ENCODE data around the gene LRRC14B. TPM values are rescaled to one million over a fixed set of nuclear protein-coding genes. Genes with fewer than 3 reads are reported as not detected.

LRRC14B gene
- total and polyA plus RNA-seq, 2 experiments from 2014 or later, result not detected

DNA sequence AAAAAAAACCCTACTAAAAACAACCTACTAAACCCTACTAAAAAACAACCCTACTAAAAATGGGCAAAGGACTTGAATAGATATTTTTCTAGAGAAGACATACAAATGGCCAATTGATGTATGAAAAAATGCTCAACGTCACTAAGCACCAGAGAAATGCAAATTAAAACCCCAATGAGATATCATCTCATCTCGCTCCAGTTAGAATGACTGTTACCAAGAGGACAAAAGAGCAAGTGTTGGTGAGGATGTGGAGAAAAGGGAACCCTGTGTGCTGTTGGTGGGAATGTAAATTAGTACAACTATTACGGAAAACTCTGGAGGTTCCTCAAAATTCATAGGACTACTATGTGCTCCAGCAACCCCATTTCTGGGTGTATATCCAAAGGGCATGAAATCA, 37.6 kb downstream of the LRRC14B start (continued):
- TF ChIP-seq, protein P1, sequence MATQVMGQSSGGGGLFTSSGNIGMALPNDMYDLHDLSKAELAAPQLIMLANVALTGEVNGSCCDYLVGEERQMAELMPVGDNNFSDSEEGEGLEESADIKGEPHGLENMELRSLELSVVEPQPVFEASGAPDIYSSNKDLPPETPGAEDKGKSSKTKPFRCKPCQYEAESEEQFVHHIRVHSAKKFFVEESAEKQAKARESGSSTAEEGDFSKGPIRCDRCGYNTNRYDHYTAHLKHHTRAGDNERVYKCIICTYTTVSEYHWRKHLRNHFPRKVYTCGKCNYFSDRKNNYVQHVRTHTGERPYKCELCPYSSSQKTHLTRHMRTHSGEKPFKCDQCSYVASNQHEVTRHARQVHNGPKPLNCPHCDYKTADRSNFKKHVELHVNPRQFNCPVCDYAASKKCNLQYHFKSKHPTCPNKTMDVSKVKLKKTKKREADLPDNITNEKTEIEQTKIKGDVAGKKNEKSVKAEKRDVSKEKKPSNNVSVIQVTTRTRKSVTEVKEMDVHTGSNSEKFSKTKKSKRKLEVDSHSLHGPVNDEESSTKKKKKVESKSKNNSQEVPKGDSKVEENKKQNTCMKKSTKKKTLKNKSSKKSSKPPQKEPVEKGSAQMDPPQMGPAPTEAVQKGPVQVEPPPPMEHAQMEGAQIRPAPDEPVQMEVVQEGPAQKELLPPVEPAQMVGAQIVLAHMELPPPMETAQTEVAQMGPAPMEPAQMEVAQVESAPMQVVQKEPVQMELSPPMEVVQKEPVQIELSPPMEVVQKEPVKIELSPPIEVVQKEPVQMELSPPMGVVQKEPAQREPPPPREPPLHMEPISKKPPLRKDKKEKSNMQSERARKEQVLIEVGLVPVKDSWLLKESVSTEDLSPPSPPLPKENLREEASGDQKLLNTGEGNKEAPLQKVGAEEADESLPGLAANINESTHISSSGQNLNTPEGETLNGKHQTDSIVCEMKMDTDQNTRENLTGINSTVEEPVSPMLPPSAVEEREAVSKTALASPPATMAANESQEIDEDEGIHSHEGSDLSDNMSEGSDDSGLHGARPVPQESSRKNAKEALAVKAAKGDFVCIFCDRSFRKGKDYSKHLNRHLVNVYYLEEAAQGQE (IDR thresholded peaks at IDR 0.05; ENCODE audit: unreplicated experiment), result no peak
- no peak for TF ChIP-seq CREB1 (CRISPR knock-in tag; IDR thresholded peaks at IDR 0.05; ENCODE audit: low read depth)

DNA sequence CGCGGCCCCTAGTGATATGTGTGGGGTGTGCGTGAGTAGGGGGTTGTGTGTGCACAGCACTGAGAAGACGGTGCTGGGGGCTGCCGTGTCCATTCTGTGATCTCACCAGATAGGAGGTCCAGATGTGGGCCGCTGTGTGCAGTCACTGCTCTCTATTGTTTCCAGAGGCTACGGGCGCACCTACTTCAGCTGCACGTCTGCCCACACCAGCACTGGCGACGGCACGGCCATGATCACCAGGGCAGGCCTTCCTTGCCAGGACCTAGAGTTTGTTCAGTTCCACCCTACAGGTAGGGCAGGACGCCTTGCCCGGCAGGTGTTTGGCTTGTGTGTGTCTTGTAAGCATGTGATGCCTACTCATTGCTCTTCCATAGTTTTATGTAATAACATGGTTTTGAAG, 39.4 kb downstream of the LRRC14B start:
- H4K20me1 ChIP-seq (replicated peaks; ENCODE audit: insufficient read depth), result no peaks in the 10 kb centered on the region; the same call in 1 of the 2 replicates
- H3K36me3 ChIP-seq (ENCODE audit: insufficient read depth), result peaks cover 21% of the 10 kb centered on the region
- no peak overlapping the region for H3K4me2 ChIP-seq
- DNase-seq (ENCODE audit: low spot score), result no peak
- no peaks in the 10 kb centered on the region for H3K79me2 ChIP-seq (replicated peaks; ENCODE audit: insufficient read depth)
- H3K9me2 ChIP-seq (ENCODE audit: insufficient read depth), result no peaks in the 10 kb centered on the region
- no peak overlapping the region for H2AFZ ChIP-seq
- H3K27me3 ChIP-seq (ENCODE audit: insufficient read depth), result no peaks in the 10 kb centered on the region
- ATAC-seq, result no peak
- Mint-ChIP-seq H3K27me3 (ENCODE audit: insufficient read depth, low read depth, poor library complexity) (no peaks in the 10 kb centered on the region), H3K9me3 (no peaks in the 10 kb centered on the region), H3K4me1 (peaks cover 3% of the 10 kb centered on the region; the same call in 1 of the 3 replicates), H3K27ac (no peak overlapping the region), H3K4me3 (no peak overlapping the region), H3K36me3 (ENCODE audit: low read depth) (peaks cover 75% of the 10 kb centered on the region)
- H3F3A ChIP-seq (replicated peaks; ENCODE audit: low read depth), result no peaks in the 10 kb centered on the region
- H3K4me3 ChIP-seq, result no peak overlapping the region
- no peak overlapping the region for H3K27ac ChIP-seq (ENCODE audit: low read depth)
- peaks cover 7% of the 10 kb centered on the region; the same call in 1 of the 2 replicates for H3K4me1 ChIP-seq (ENCODE audit: insufficient read depth)
- TF ChIP-seq STAT1 (IDR thresholded peaks at IDR 0.05; ENCODE audit: unreplicated experiment) (no peak), POLR2AphosphoS5 (IDR thresholded peaks at IDR 0.05; ENCODE audit: low read depth) (no peak), JUNB (IDR thresholded peaks at IDR 0.05; ENCODE audit: unreplicated experiment) (no peak)
- TF ChIP-seq, protein P2, sequence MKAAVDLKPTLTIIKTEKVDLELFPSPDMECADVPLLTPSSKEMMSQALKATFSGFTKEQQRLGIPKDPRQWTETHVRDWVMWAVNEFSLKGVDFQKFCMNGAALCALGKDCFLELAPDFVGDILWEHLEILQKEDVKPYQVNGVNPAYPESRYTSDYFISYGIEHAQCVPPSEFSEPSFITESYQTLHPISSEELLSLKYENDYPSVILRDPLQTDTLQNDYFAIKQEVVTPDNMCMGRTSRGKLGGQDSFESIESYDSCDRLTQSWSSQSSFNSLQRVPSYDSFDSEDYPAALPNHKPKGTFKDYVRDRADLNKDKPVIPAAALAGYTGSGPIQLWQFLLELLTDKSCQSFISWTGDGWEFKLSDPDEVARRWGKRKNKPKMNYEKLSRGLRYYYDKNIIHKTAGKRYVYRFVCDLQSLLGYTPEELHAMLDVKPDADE (IDR thresholded peaks at IDR 0.05), result no peak
- TF ChIP-seq, protein P1 (IDR thresholded peaks at IDR 0.05; ENCODE audit: unreplicated experiment), result no peak
- TF ChIP-seq, protein P3, sequence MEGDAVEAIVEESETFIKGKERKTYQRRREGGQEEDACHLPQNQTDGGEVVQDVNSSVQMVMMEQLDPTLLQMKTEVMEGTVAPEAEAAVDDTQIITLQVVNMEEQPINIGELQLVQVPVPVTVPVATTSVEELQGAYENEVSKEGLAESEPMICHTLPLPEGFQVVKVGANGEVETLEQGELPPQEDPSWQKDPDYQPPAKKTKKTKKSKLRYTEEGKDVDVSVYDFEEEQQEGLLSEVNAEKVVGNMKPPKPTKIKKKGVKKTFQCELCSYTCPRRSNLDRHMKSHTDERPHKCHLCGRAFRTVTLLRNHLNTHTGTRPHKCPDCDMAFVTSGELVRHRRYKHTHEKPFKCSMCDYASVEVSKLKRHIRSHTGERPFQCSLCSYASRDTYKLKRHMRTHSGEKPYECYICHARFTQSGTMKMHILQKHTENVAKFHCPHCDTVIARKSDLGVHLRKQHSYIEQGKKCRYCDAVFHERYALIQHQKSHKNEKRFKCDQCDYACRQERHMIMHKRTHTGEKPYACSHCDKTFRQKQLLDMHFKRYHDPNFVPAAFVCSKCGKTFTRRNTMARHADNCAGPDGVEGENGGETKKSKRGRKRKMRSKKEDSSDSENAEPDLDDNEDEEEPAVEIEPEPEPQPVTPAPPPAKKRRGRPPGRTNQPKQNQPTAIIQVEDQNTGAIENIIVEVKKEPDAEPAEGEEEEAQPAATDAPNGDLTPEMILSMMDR (conservative IDR thresholded peaks at IDR 0.05; ENCODE audit: low read depth in 2 of 2), result no peak
- TF ChIP-seq, protein P4, sequence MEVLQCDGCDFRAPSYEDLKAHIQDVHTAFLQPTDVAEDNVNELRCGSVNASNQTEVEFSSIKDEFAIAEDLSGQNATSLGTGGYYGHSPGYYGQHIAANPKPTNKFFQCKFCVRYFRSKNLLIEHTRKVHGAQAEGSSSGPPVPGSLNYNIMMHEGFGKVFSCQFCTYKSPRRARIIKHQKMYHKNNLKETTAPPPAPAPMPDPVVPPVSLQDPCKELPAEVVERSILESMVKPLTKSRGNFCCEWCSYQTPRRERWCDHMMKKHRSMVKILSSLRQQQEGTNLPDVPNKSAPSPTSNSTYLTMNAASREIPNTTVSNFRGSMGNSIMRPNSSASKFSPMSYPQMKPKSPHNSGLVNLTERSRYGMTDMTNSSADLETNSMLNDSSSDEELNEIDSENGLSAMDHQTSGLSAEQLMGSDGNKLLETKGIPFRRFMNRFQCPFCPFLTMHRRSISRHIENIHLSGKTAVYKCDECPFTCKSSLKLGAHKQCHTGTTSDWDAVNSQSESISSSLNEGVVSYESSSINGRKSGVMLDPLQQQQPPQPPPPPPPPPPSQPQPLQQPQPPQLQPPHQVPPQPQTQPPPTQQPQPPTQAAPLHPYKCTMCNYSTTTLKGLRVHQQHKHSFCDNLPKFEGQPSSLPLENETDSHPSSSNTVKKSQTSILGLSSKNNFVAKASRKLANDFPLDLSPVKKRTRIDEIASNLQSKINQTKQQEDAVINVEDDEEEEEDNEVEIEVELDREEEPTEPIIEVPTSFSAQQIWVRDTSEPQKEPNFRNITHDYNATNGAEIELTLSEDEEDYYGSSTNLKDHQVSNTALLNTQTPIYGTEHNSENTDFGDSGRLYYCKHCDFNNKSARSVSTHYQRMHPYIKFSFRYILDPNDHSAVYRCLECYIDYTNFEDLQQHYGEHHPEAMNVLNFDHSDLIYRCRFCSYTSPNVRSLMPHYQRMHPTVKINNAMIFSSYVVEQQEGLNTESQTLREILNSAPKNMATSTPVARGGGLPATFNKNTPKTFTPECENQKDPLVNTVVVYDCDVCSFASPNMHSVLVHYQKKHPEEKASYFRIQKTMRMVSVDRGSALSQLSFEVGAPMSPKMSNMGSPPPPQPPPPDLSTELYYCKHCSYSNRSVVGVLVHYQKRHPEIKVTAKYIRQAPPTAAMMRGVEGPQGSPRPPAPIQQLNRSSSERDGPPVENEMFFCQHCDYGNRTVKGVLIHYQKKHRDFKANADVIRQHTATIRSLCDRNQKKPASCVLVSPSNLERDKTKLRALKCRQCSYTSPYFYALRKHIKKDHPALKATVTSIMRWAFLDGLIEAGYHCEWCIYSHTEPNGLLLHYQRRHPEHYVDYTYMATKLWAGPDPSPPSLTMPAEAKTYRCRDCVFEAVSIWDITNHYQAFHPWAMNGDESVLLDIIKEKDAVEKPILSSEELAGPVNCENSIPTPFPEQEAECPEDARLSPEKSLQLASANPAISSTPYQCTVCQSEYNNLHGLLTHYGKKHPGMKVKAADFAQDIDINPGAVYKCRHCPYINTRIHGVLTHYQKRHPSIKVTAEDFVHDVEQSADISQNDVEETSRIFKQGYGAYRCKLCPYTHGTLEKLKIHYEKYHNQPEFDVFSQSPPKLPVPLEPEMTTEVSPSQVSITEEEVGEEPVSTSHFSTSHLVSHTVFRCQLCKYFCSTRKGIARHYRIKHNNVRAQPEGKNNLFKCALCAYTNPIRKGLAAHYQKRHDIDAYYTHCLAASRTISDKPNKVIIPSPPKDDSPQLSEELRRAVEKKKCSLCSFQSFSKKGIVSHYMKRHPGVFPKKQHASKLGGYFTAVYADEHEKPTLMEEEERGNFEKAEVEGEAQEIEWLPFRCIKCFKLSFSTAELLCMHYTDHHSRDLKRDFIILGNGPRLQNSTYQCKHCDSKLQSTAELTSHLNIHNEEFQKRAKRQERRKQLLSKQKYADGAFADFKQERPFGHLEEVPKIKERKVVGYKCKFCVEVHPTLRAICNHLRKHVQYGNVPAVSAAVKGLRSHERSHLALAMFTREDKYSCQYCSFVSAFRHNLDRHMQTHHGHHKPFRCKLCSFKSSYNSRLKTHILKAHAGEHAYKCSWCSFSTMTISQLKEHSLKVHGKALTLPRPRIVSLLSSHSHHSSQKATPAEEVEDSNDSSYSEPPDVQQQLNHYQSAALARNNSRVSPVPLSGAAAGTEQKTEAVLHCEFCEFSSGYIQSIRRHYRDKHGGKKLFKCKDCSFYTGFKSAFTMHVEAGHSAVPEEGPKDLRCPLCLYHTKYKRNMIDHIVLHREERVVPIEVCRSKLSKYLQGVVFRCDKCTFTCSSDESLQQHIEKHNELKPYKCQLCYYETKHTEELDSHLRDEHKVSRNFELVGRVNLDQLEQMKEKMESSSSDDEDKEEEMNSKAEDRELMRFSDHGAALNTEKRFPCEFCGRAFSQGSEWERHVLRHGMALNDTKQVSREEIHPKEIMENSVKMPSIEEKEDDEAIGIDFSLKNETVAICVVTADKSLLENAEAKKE (CRISPR knock-in tag; IDR thresholded peaks at IDR 0.05), result no peak

All from GM23338 (cell line).